GM19395 (cell line): ENCODE data around the gene PTPN18.
A peak's percentile ranks its signal among the peaks of the same experiment; 100 is the strongest.
"Not testable (repeated sequence)": the region's sequence is repeated elsewhere in the genome, so short reads cannot be mapped to it uniquely, and the experiment has no call there.

Experiments
- ATAC-seq: cut with Tn5 transposase; IDR thresholded peaks from one replicate; pipeline ENCODE4 v1.9.1; 2021; ENCODE audit warnings: mild to moderate bottlenecking, moderate library complexity; ENCODE audit not compliant: unreplicated experiment

PTPN18 gene

GRCh38 chr2:130380096-130380934 is 24.5 kb downstream of the PTPN18 start:
- ATAC-seq, result no peak

DNA sequence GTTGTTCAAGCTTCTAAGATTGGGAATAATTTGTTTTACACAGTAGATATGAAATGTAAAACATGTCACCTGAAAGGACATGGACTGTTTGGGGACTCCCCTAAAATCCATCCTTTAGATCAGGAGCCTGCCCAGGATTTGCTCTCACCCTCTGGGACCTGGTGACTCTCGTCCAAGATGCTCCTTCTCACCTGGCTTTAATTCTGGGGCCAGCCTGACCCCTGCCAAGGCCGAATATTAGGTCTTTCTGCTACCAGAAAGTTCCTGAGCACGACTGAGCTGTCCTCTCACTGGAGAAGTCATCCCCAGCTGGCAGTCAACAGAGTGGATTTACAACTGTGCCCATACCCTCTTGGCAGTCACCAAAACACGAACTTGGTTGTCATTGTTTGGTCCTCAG is 25.3 kb downstream of the PTPN18 start:
- no peak for ATAC-seq

GRCh38 chr2:130381619-130382018 is 25.8 kb downstream of the PTPN18 start:
- no peak for ATAC-seq

- no peak for ATAC-seq
Observed at GRCh38 chr2:130382313-130382917, 26.6 kb downstream of the PTPN18 start.

GRCh38 chr2:130385709-130386108 is 29.9 kb downstream of the PTPN18 start:
- ATAC-seq, result peak; percentile 53

DNA sequence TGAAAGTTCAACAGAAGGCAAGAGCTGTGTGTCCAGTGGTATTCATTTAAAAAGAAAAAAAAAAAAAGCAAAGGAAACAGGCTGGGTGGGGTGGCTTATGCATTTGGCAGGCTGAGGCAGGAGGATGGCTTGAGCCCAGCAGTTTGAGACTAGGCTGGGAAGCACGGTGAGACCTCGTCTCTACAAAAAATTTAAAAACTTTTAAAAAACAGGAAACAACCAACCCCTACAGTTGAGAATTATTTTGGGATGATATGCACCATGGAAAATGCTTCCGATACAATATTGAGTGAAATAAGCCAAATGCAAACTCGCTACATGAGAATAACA is 31.2 kb downstream of the PTPN18 start:
- ATAC-seq, result no peak

GRCh38 chr2:130387804-130388203 is 31.9 kb downstream of the PTPN18 start:
- ATAC-seq, result no peak

- no peak for ATAC-seq
Observed at GRCh38 chr2:130388221-130388907, 32.5 kb downstream of the PTPN18 start.

GRCh38 chr2:130389358-130389757 is 33.5 kb downstream of the PTPN18 start:
- ATAC-seq, result no peak

DNA sequence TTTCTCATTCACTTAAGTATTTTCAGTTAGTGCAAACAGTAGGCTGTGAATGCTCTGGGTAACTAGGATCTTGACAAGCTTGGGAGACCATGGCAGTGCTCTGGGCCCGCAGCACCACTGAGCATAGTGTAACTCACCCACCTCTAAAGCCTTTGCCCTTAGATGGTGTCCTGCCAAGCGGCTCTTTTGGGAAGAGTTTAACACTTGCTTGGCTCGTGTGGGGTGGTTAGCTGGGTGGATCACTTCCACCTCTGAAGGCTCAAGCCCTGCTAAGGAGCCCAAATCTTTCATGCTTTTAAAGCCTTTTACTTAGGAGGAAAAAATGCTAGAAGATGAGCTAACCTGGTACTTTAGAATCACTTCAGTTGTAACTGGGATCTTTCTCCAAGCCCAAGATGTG is 33.9 kb downstream of the PTPN18 start:
- ATAC-seq, result no peak

DNA sequence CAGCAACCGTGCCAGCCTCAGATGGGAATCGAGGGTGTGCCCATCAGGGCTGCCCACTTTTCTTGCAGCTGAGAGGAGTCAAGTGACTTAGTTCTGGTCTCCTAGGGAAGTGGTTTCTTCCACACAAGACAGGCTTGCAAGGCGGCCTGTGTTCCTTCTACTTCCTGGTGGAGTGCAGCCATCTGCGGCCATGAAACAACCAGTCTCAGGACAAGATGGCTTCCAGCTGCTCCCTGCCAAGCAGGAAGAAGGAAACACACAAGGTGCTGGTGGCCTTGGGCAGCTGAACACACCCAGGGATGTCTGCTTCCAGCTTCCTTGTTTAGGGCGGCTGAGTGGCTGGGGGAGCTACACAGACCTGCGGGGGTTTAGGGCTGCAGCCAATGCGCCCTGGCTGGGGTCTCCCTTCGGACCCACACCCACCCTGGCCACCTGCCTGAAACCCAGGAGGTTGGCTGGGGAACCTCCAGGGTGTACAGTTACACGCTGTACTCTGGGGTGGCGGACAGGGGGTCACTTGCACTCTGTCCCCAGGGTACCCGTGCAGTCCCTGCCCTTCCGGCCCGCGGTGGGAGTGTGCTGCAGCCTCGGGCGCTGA is 34.7 kb downstream of the PTPN18 start:
- ATAC-seq, result peak; percentile 15

GRCh38 chr2:130391058-130391871 is 35.4 kb downstream of the PTPN18 start:
- ATAC-seq, result peak; percentile 85

GRCh38 chr2:130391872-130392670 is 36.2 kb downstream of the PTPN18 start:
- no peak for ATAC-seq

DNA sequence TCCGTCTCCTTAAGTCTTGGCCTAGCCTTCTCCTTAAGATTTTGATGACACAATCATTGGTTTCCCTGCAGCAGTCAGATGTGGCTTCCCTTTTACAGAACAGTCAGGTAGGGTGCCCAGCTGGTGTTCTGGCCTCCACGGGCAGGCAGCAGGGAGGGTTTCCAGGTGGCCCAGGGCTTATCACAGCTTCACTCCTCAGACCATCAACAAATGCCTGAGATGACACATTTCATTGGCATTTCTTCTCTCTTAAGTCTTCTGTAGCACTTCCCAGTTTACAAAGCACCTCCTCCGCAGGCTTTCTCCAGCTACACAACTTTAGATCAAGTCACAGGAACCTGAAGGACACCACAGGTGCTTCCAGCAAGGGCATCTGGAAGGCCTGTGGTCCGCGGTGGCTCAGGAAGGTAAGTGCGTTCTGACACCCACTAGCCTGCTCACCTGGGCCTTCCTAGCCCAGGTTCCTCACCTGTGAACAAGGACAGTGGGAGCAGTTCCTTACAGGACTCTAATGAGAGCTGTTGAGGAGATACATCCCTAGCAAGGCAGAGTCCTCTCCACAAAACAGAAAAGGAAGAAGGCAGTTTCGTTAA is 37.6 kb downstream of the PTPN18 start:
- no peak for ATAC-seq

GRCh38 chr2:130406280-130406679 is 50.4 kb downstream of the PTPN18 start:
- ATAC-seq, result not testable (repeated sequence)

DNA sequence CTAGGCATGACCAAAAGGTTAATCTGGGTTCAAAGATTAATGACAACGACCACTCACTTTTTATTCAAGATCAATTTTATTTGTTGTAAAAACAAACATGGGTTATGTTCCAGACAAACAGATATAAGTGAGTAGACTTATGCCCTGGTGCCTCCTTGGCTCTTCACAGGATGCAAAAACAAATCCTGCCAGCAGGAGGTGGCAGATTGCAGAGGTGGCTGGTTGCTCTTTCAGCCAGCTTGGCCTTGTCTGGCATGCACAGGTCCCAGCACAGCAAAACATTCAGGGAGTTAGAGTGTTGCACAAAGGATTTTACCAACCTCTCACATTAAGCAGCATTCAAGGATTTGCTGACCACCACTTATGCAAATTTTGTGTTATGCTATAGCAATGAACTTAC is 60.8 kb downstream of the PTPN18 start:
- not testable (repeated sequence) for ATAC-seq

DNA sequence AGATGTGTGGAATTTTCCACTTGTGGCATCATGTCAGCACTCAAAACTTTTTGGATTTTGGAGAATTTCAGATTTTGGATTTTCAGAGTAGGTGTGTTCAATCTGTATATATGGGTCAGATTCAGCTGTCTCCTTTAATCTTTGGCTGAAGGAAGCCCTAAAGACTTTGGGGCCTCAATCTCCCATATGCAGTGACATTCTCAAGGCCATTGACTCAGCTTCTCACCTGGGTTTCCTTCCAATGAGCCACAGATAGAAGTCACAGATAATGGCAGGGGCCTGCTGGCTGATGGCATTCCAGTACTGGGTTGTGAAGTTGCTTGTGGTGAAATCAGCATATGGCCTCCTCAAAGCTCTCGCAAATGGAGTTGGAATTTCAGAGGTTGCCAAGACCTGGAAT is 63.0 kb downstream of the PTPN18 start:
- not testable (repeated sequence) for ATAC-seq
